ENCODE measurements around the gene WDFY2. TPM values are rescaled to one million over a fixed set of nuclear protein-coding genes. Genes with fewer than 3 reads are reported as not detected.

Gene WDFY2
- total and polyA plus RNA-seq, 2 experiments from 2014 or later: 6.9 to 14.2 TPM

GRCh38 chr13:51717786-51718398 lies 133.6 kb downstream of the WDFY2 start:
- H3K4me3 ChIP-seq: no peak overlapping the region
- no peak overlapping the region for H2AFZ ChIP-seq
- no peak overlapping the region for H3K9ac ChIP-seq
- WGBS, 2 experiments (ENCODE audit: low coverage in 1 of 2, low lambda C conversion rate in 2 of 2, missing lambda C conversion rate in 2 of 2): 63 to 79% methylated on average over 1 of the region's 1 CpG
- peak overlapping the region; percentile 38 for H3K27ac ChIP-seq
- no peaks in the 10 kb centered on the region for H3K9me2 ChIP-seq (ENCODE audit: insufficient read depth)
- H3K4me1 ChIP-seq (ENCODE audit: insufficient read depth): peaks cover 32% of the 10 kb centered on the region
- DNase-seq: peak; percentile 70
- H3K9me3 ChIP-seq (ENCODE audit: low read depth): no peaks in the 10 kb centered on the region
- 0 out of 2 replicates have a peak, but pooled peaks cover 6% of the 10 kb centered on the region for H3K36me3 ChIP-seq (ENCODE audit: low read depth)
- H3F3A ChIP-seq (ENCODE audit: insufficient read depth): peaks cover 38% of the 10 kb centered on the region
- no peaks in the 10 kb centered on the region for H3K27me3 ChIP-seq (replicated peaks; ENCODE audit: insufficient read depth)
- TF ChIP-seq EZH2 (IDR thresholded peaks at IDR 0.05; ENCODE audit: insufficient read depth, poor library complexity, severe bottlenecking) (no peak), EZH2phosphoT487 (IDR thresholded peaks at IDR 0.05; ENCODE audit: insufficient read depth, low read depth) (no peak)
- H3K4me2 ChIP-seq (ENCODE audit: unreplicated experiment): no peak overlapping the region
- in situ Hi-C loops (cut with MboI): no loop called here
- H4K20me1 ChIP-seq (ENCODE audit: insufficient read depth): no peaks in the 10 kb centered on the region
- H3K79me2 ChIP-seq (ENCODE audit: insufficient read depth): peaks cover 75% of the 10 kb centered on the region

GRCh38 chr13:51719394-51719793 lies 135.1 kb downstream of the WDFY2 start:
- peaks cover 26% of the 10 kb centered on the region for H3K4me1 ChIP-seq (ENCODE audit: insufficient read depth)
- no peaks in the 10 kb centered on the region for H3K9me2 ChIP-seq (ENCODE audit: insufficient read depth)
- H3K4me3 ChIP-seq: no peak overlapping the region
- no peak for DNase-seq
- no peak overlapping the region for H3K4me2 ChIP-seq (ENCODE audit: unreplicated experiment)
- no peak overlapping the region for H2AFZ ChIP-seq
- H3K36me3 ChIP-seq (ENCODE audit: low read depth): 0 out of 2 replicates have a peak, but pooled peaks cover 6% of the 10 kb centered on the region
- peaks cover 23% of the 10 kb centered on the region for H3F3A ChIP-seq (ENCODE audit: insufficient read depth)
- WGBS, 2 experiments (ENCODE audit: low coverage in 1 of 2, low lambda C conversion rate in 2 of 2, missing lambda C conversion rate in 2 of 2): 96 to 97% methylated on average over 1 of the region's 1 CpG
- H4K20me1 ChIP-seq (ENCODE audit: insufficient read depth): no peaks in the 10 kb centered on the region
- H3K9me3 ChIP-seq (ENCODE audit: low read depth): no peaks in the 10 kb centered on the region
- H3K27me3 ChIP-seq (replicated peaks; ENCODE audit: insufficient read depth): no peaks in the 10 kb centered on the region
- in situ Hi-C loops (cut with MboI): no loop called here
- TF ChIP-seq EZH2 (IDR thresholded peaks at IDR 0.05; ENCODE audit: insufficient read depth, poor library complexity, severe bottlenecking) (no peak), EZH2phosphoT487 (IDR thresholded peaks at IDR 0.05; ENCODE audit: insufficient read depth, low read depth) (no peak)
- no peak overlapping the region for H3K9ac ChIP-seq
- H3K79me2 ChIP-seq (ENCODE audit: insufficient read depth): peaks cover 79% of the 10 kb centered on the region
- H3K27ac ChIP-seq: no peak overlapping the region

GRCh38 chr13:51721496-51721895 lies 137.2 kb downstream of the WDFY2 start:
- H3K9me3 ChIP-seq (ENCODE audit: low read depth): no peaks in the 10 kb centered on the region
- no peak overlapping the region for H3K9ac ChIP-seq
- peaks cover 15% of the 10 kb centered on the region for H3K4me1 ChIP-seq (ENCODE audit: insufficient read depth)
- TF ChIP-seq EZH2phosphoT487 (IDR thresholded peaks at IDR 0.05; ENCODE audit: insufficient read depth, low read depth): no peak
- TF ChIP-seq EZH2 (IDR thresholded peaks at IDR 0.05; ENCODE audit: insufficient read depth, poor library complexity, severe bottlenecking): no peak
- 49 to 53% methylated on average over 3 of the region's 3 CpGs for WGBS, 2 experiments (ENCODE audit: low coverage in 1 of 2, low lambda C conversion rate in 2 of 2, missing lambda C conversion rate in 2 of 2)
- 0 out of 2 replicates have a peak overlapping the region, but pooled peaks have one; percentile 2 for H3K27ac ChIP-seq
- no peak overlapping the region for H3K4me3 ChIP-seq
- in situ Hi-C loops (cut with MboI): no loop called here
- peaks cover 18% of the 10 kb centered on the region for H3F3A ChIP-seq (ENCODE audit: insufficient read depth)
- 0 out of 2 replicates have a peak, but pooled peaks cover 6% of the 10 kb centered on the region for H3K36me3 ChIP-seq (ENCODE audit: low read depth)
- no peak for DNase-seq
- H3K9me2 ChIP-seq (ENCODE audit: insufficient read depth): no peaks in the 10 kb centered on the region
- H4K20me1 ChIP-seq (ENCODE audit: insufficient read depth): no peaks in the 10 kb centered on the region
- H2AFZ ChIP-seq: no peak overlapping the region
- H3K79me2 ChIP-seq (ENCODE audit: insufficient read depth): peaks cover 92% of the 10 kb centered on the region
- H3K4me2 ChIP-seq (ENCODE audit: unreplicated experiment): no peak overlapping the region
- no peaks in the 10 kb centered on the region for H3K27me3 ChIP-seq (replicated peaks; ENCODE audit: insufficient read depth)

- no peak overlapping the region for H3K4me2 ChIP-seq (ENCODE audit: unreplicated experiment)
- WGBS, 2 experiments (ENCODE audit: low coverage in 1 of 2, low lambda C conversion rate in 2 of 2, missing lambda C conversion rate in 2 of 2): 97 to 98% methylated on average over 6 of the region's 6 CpGs
Measured at GRCh38 chr13:51723529-51723928, 139.3 kb downstream of the WDFY2 start.

More at GRCh38 chr13:51723529-51723928, 139.3 kb downstream of the WDFY2 start:
- H3K4me1 ChIP-seq (ENCODE audit: insufficient read depth): peaks cover 26% of the 10 kb centered on the region
- DNase-seq: no peak
- H2AFZ ChIP-seq: no peak overlapping the region
- no peak overlapping the region for H3K9ac ChIP-seq
- H3K4me3 ChIP-seq: no peak overlapping the region
- H3K9me2 ChIP-seq (ENCODE audit: insufficient read depth): no peaks in the 10 kb centered on the region
- in situ Hi-C loops (cut with MboI): no loop called here
- H3K27me3 ChIP-seq (replicated peaks; ENCODE audit: insufficient read depth): no peaks in the 10 kb centered on the region
- H4K20me1 ChIP-seq (ENCODE audit: insufficient read depth): no peaks in the 10 kb centered on the region
- TF ChIP-seq EZH2phosphoT487 (IDR thresholded peaks at IDR 0.05; ENCODE audit: insufficient read depth, low read depth): no peak
- TF ChIP-seq EZH2 (IDR thresholded peaks at IDR 0.05; ENCODE audit: insufficient read depth, poor library complexity, severe bottlenecking): no peak
- peaks cover 85% of the 10 kb centered on the region for H3K79me2 ChIP-seq (ENCODE audit: insufficient read depth)
- H3K9me3 ChIP-seq (ENCODE audit: low read depth): no peaks in the 10 kb centered on the region
- peaks cover 22% of the 10 kb centered on the region for H3F3A ChIP-seq (ENCODE audit: insufficient read depth)
- peaks cover 17% of the 10 kb centered on the region; the same call in 1 of the 2 replicates for H3K36me3 ChIP-seq (ENCODE audit: low read depth)
- no peak overlapping the region for H3K27ac ChIP-seq

Data from GM23248 (cell line).